Hepatocyte (in vitro differentiated cells): ENCODE measurements around the gene FRMD4B. TPM values are rescaled to one million over a fixed set of nuclear protein-coding genes. Genes with fewer than 3 reads are reported as not detected.

Experiments
- DNase-seq: peaks from one replicate; pipeline ENCODE4 v3.0.0-alpha.2; 2016; ENCODE audit warnings: low spot score
- H2AFZ ChIP-seq: fragments of 200-600 bp; sonication (generic); 2 replicates; pipeline ENCODE4 v1.6.0; 2016; ENCODE audit warnings: antibody characterized with exemption, mild to moderate bottlenecking
- H3K27ac ChIP-seq: fragments of 200-600 bp; sonication (generic); 2 replicates; pipeline ENCODE4 v1.5.1; 2016; ENCODE audit warnings: mild to moderate bottlenecking
- H3K27me3 ChIP-seq: fragments of 200-600 bp; sonication (generic); 2 replicates; pipeline ENCODE4 v1.6.1; 2016
- H3K36me3 ChIP-seq: fragments of 200-600 bp; sonication (generic); replicated peaks from 2 replicates; pipeline ENCODE4 v1.5.1; 2016; ENCODE audit warnings: low read depth; ENCODE audit not compliant: insufficient read depth
- H3K4me1 ChIP-seq: fragments of 200-600 bp; sonication (generic); 2 replicates; pipeline ENCODE4 v1.5.1; 2016; ENCODE audit warnings: mild to moderate bottlenecking, moderate library complexity; ENCODE audit not compliant: insufficient read depth
- H3K4me2 ChIP-seq: fragments of 200-600 bp; sonication (generic); 2 replicates; pipeline ENCODE4 v1.6.0; 2016
- H3K4me3 ChIP-seq: fragments of 200-600 bp; sonication (generic); 2 replicates; pipeline ENCODE4 v1.5.1; 2016; ENCODE audit warnings: mild to moderate bottlenecking
- H3K79me2 ChIP-seq: fragments of 200-600 bp; sonication (generic); 2 replicates; pipeline ENCODE4 v1.6.0; 2017; ENCODE audit warnings: mild to moderate bottlenecking
- H3K9me2 ChIP-seq: fragments of 200-600 bp; sonication (generic); replicated peaks from 2 replicates; pipeline ENCODE4 v1.6.0; 2017; ENCODE audit warnings: mild to moderate bottlenecking; ENCODE audit not compliant: insufficient read depth
- H3K9me3 ChIP-seq: fragments of 200-600 bp; sonication (generic); 2 replicates; pipeline ENCODE4 v1.5.1; 2016; ENCODE audit warnings: low read depth, mild to moderate bottlenecking
- H4K20me1 ChIP-seq: fragments of 200-600 bp; sonication (generic); 2 replicates; pipeline ENCODE4 v1.6.0; 2016; ENCODE audit warnings: mild to moderate bottlenecking; ENCODE audit not compliant: insufficient read depth, poor library complexity, severe bottlenecking
- CTCF ChIP-seq: fragments of 200-600 bp; sonication (generic); IDR thresholded peaks from 2 replicates; pipeline ENCODE4 v1.5.1; 2016; ENCODE audit warnings: antibody characterized with exemption, mild to moderate bottlenecking; ENCODE audit not compliant: poor library complexity
- EZH2 ChIP-seq: fragments of 200-600 bp; sonication (generic); IDR thresholded peaks from 2 replicates; pipeline ENCODE4 v1.6.1; 2016; ENCODE audit warnings: antibody characterized with exemption, mild to moderate bottlenecking, borderline replicate concordance
- EZH2phosphoT487 ChIP-seq: fragments of 200-600 bp; sonication (generic); IDR thresholded peaks from one replicate; pipeline ENCODE4 v1.6.1; 2018; ENCODE audit warnings: antibody characterized with exemption, mild to moderate bottlenecking, low read depth, moderate library complexity; ENCODE audit not compliant: unreplicated experiment, severe bottlenecking
- WGBS: methylation state at CpG from one replicate; pipeline ENCODE4 v1.1.6; 2016; ENCODE audit warnings: low lambda C conversion rate; ENCODE audit errors: missing lambda C conversion rate; 5-methylcytosine and 5-hydroxymethylcytosine counted together
- polyA plus RNA-seq: library from polyadenylated mRNA; unstranded; fragments of >200 nt; fragmentation: Nextera tagmentation; extraction: Ambion mirVana; gene quantifications from 2 replicates; pipeline ENCODE4 v1.2.1, GENCODE V29; 2016
- total RNA-seq: library from RNA; depleted of rRNA; stranded (reverse); fragments of >200 nt; gene quantifications from 2 replicates; pipeline ENCODE4 v1.2.3, GENCODE V29; 2014

FRMD4B gene
- total and polyA plus RNA-seq, 2 experiments from 2014 or later: 10.8 to 28.1 TPM

GRCh38 chr3:69385123-69385722, 665 bp downstream of the FRMD4B start:
- H3K4me1 ChIP-seq: peaks cover 5% of the 10 kb centered on the region
- peak overlapping the region; percentile 58 for H3K4me3 ChIP-seq
- no peaks in the 10 kb centered on the region for H3K36me3 ChIP-seq
- H3K4me2 ChIP-seq: peak overlapping the region; percentile 99
- H4K20me1 ChIP-seq: no peaks in the 10 kb centered on the region
- H3K9me3 ChIP-seq: no peaks in the 10 kb centered on the region
- no peak for DNase-seq
- H3K9me2 ChIP-seq: no peaks in the 10 kb centered on the region
- no peaks in the 10 kb centered on the region for H3K79me2 ChIP-seq
- H2AFZ ChIP-seq: peak overlapping the region; percentile 68
- TF ChIP-seq EZH2: no peak
- TF ChIP-seq CTCF: no peak
- no peak for TF ChIP-seq EZH2phosphoT487
- 29% methylated on average over 11 of the region's 11 CpGs for WGBS
- H3K27me3 ChIP-seq: peaks cover 57% of the 10 kb centered on the region
- H3K27ac ChIP-seq: no peak overlapping the region

GRCh38 chr3:69384326-69384725, 1.6 kb downstream of the FRMD4B start:
- Histone ChIP-seq H3K9me3 (no peaks in the 10 kb centered on the region), H3K4me2 (no peak overlapping the region), H3K4me1 (peaks cover 5% of the 10 kb centered on the region), H3K79me2 (no peaks in the 10 kb centered on the region), H4K20me1 (no peaks in the 10 kb centered on the region), H3K4me3 (no peak overlapping the region), H3K9me2 (no peaks in the 10 kb centered on the region), H3K27me3 (peaks cover 56% of the 10 kb centered on the region), H3K36me3 (no peaks in the 10 kb centered on the region), H3K27ac (no peak overlapping the region), H2AFZ (no peak overlapping the region)
- TF ChIP-seq EZH2 (no peak), CTCF (no peak), EZH2phosphoT487 (no peak)
- WGBS: 77% methylated on average over 1 of the region's 1 CpG
- no peak for DNase-seq

- Histone ChIP-seq H2AFZ (no peak overlapping the region), H3K4me1 (no peaks in the 10 kb centered on the region), H3K9me3 (no peaks in the 10 kb centered on the region), H3K27ac (no peak overlapping the region), H3K9me2 (no peaks in the 10 kb centered on the region), H3K4me2 (no peak overlapping the region), H3K4me3 (no peak overlapping the region), H3K36me3 (no peaks in the 10 kb centered on the region), H4K20me1 (no peaks in the 10 kb centered on the region), H3K79me2 (no peaks in the 10 kb centered on the region), H3K27me3 (peaks cover 20% of the 10 kb centered on the region)
- DNase-seq: no peak
- 81% methylated on average over 3 of the region's 3 CpGs for WGBS
- TF ChIP-seq EZH2phosphoT487 (no peak), CTCF (no peak), EZH2 (no peak)
These were observed 6.2 kb downstream of the FRMD4B start for GRCh38 chr3:69379661-69380060.
